ENCODE results near the gene SKA1. TPM values are rescaled to one million over a fixed set of nuclear protein-coding genes. Genes with fewer than 3 reads are reported as not detected.
"Not testable (repeated sequence)": the region's sequence is repeated elsewhere in the genome, so short reads cannot be mapped to it uniquely, and the experiment has no call there.

The SKA1 gene
- polyA plus RNA-seq, 1 donor: 4.3 TPM

- Histone ChIP-seq H3K27ac (ENCODE audit: low read length) (peak overlapping the region; percentile 46), H3K4me1 (ENCODE audit: control insufficient read depth, insufficient read depth, low read length) (peaks cover 36% of the 10 kb centered on the region)
- H3K4me3 ChIP-seq (ENCODE audit: low read length); H3K9me3 ChIP-seq (ENCODE audit: control insufficient read depth, low read depth, low read length); H3K36me3 ChIP-seq (ENCODE audit: control insufficient read depth, insufficient read depth, low read length); H3K27me3 ChIP-seq (ENCODE audit: control insufficient read depth, insufficient read depth, low read length): not testable (repeated sequence)
- DNase-seq: peak; percentile 36 to 65
- no CpG with 5 or more reads among the region's 13 CpGs for WGBS (ENCODE audit: insufficient coverage, low lambda C conversion rate)
Measured at GRCh38 chr18:50404752-50405581, 30.1 kb downstream of the SKA1 start.

GRCh38 chr18:50405582-50406271 lies 30.9 kb downstream of the SKA1 start:
- Histone ChIP-seq H3K9me3 (ENCODE audit: control insufficient read depth, low read depth, low read length) (no peaks in the 10 kb centered on the region), H3K27me3 (ENCODE audit: control insufficient read depth, insufficient read depth, low read length) (peaks cover 6% of the 10 kb centered on the region), H3K4me1 (ENCODE audit: control insufficient read depth, insufficient read depth, low read length) (peaks cover 35% of the 10 kb centered on the region), H3K36me3 (ENCODE audit: control insufficient read depth, insufficient read depth, low read length) (no peaks in the 10 kb centered on the region), H3K27ac (ENCODE audit: low read length) (no peak overlapping the region), H3K4me3 (ENCODE audit: low read length) (no peak overlapping the region)
- WGBS (ENCODE audit: insufficient coverage, low lambda C conversion rate): no CpG with 5 or more reads among the region's 17 CpGs
- DNase-seq: no peak

GRCh38 chr18:50409236-50409635 lies 34.4 kb downstream of the SKA1 start:
- no peaks in the 10 kb centered on the region for H3K9me3 ChIP-seq (ENCODE audit: control insufficient read depth, low read depth, low read length)
- no peaks in the 10 kb centered on the region for H3K27me3 ChIP-seq (ENCODE audit: control insufficient read depth, insufficient read depth, low read length)
- no peaks in the 10 kb centered on the region for H3K36me3 ChIP-seq (ENCODE audit: control insufficient read depth, insufficient read depth, low read length)
- WGBS (ENCODE audit: insufficient coverage, low lambda C conversion rate): 100% methylated on average over 1 of the region's 5 CpGs
- no peak for DNase-seq
- no peak overlapping the region for H3K27ac ChIP-seq (ENCODE audit: low read length)
- peaks cover 9% of the 10 kb centered on the region for H3K4me1 ChIP-seq (ENCODE audit: control insufficient read depth, insufficient read depth, low read length)
- no peak overlapping the region for H3K4me3 ChIP-seq (ENCODE audit: low read length)

- no CpG with 5 or more reads among the region's 4 CpGs for WGBS (ENCODE audit: insufficient coverage, low lambda C conversion rate)
- no peak overlapping the region for H3K27ac ChIP-seq (ENCODE audit: low read length)
- peaks cover 6% of the 10 kb centered on the region for H3K4me1 ChIP-seq (ENCODE audit: control insufficient read depth, insufficient read depth, low read length)
- H3K4me3 ChIP-seq (ENCODE audit: low read length): no peak overlapping the region
- no peak for DNase-seq
- no peaks in the 10 kb centered on the region for H3K27me3 ChIP-seq (ENCODE audit: control insufficient read depth, insufficient read depth, low read length)
- no peaks in the 10 kb centered on the region for H3K9me3 ChIP-seq (ENCODE audit: control insufficient read depth, low read depth, low read length)
- H3K36me3 ChIP-seq (ENCODE audit: control insufficient read depth, insufficient read depth, low read length): no peaks in the 10 kb centered on the region
Measured at GRCh38 chr18:50410008-50410407, 35.2 kb downstream of the SKA1 start.

- H3K36me3 ChIP-seq (ENCODE audit: control insufficient read depth, insufficient read depth, low read length): no peaks in the 10 kb centered on the region
- no peaks in the 10 kb centered on the region for H3K27me3 ChIP-seq (ENCODE audit: control insufficient read depth, insufficient read depth, low read length)
- no peaks in the 10 kb centered on the region for H3K4me1 ChIP-seq (ENCODE audit: control insufficient read depth, insufficient read depth, low read length)
- H3K4me3 ChIP-seq (ENCODE audit: low read length): no peak overlapping the region
- no peaks in the 10 kb centered on the region for H3K9me3 ChIP-seq (ENCODE audit: control insufficient read depth, low read depth, low read length)
- no CpG with 5 or more reads among the region's 1 CpG for WGBS (ENCODE audit: insufficient coverage, low lambda C conversion rate)
- H3K27ac ChIP-seq (ENCODE audit: low read length): no peak overlapping the region
- DNase-seq: no peak
Measured at GRCh38 chr18:50410894-50411293, 36.0 kb downstream of the SKA1 start.

- not testable (repeated sequence) for H3K27me3 ChIP-seq (ENCODE audit: control insufficient read depth, insufficient read depth, low read length); H3K4me3 ChIP-seq (ENCODE audit: low read length); H3K4me1 ChIP-seq (ENCODE audit: control insufficient read depth, insufficient read depth, low read length); DNase-seq; H3K27ac ChIP-seq (ENCODE audit: low read length); H3K36me3 ChIP-seq (ENCODE audit: control insufficient read depth, insufficient read depth, low read length)
- H3K9me3 ChIP-seq (ENCODE audit: control insufficient read depth, low read depth, low read length): peaks cover 18% of the 10 kb centered on the region
- WGBS (ENCODE audit: insufficient coverage, low lambda C conversion rate): no CpG with 5 or more reads among the region's 3 CpGs
Measured at GRCh38 chr18:50416832-50417231, 42.0 kb downstream of the SKA1 start.

- not testable (repeated sequence) for H3K27ac ChIP-seq (ENCODE audit: low read length); H3K4me3 ChIP-seq (ENCODE audit: low read length); DNase-seq; H3K36me3 ChIP-seq (ENCODE audit: control insufficient read depth, insufficient read depth, low read length); H3K4me1 ChIP-seq (ENCODE audit: control insufficient read depth, insufficient read depth, low read length); H3K27me3 ChIP-seq (ENCODE audit: control insufficient read depth, insufficient read depth, low read length)
- no CpG with 5 or more reads among the region's 21 CpGs for WGBS (ENCODE audit: insufficient coverage, low lambda C conversion rate)
- peaks cover 18% of the 10 kb centered on the region for H3K9me3 ChIP-seq (ENCODE audit: control insufficient read depth, low read depth, low read length)
Measured at GRCh38 chr18:50417705-50418104, 42.9 kb downstream of the SKA1 start.

GRCh38 chr18:50418650-50419049 lies 43.8 kb downstream of the SKA1 start:
- WGBS (ENCODE audit: insufficient coverage, low lambda C conversion rate): 100% methylated on average over 2 of the region's 2 CpGs
- Histone ChIP-seq H3K27me3 (ENCODE audit: control insufficient read depth, insufficient read depth, low read length) (no peaks in the 10 kb centered on the region), H3K36me3 (ENCODE audit: control insufficient read depth, insufficient read depth, low read length) (no peaks in the 10 kb centered on the region), H3K4me3 (ENCODE audit: low read length) (no peak overlapping the region), H3K9me3 (ENCODE audit: control insufficient read depth, low read depth, low read length) (peaks cover 18% of the 10 kb centered on the region), H3K27ac (ENCODE audit: low read length) (no peak overlapping the region), H3K4me1 (ENCODE audit: control insufficient read depth, insufficient read depth, low read length) (no peaks in the 10 kb centered on the region)
- no peak for DNase-seq

- no peaks in the 10 kb centered on the region for H3K27me3 ChIP-seq (ENCODE audit: control insufficient read depth, insufficient read depth, low read length)
- no peaks in the 10 kb centered on the region for H3K36me3 ChIP-seq (ENCODE audit: control insufficient read depth, insufficient read depth, low read length)
- DNase-seq: no peak
- peaks cover 28% of the 10 kb centered on the region for H3K9me3 ChIP-seq (ENCODE audit: control insufficient read depth, low read depth, low read length)
- no peak overlapping the region for H3K4me3 ChIP-seq (ENCODE audit: low read length)
- H3K27ac ChIP-seq (ENCODE audit: low read length): no peak overlapping the region
- no peaks in the 10 kb centered on the region for H3K4me1 ChIP-seq (ENCODE audit: control insufficient read depth, insufficient read depth, low read length)
- no CpG with 5 or more reads among the region's 2 CpGs for WGBS (ENCODE audit: insufficient coverage, low lambda C conversion rate)
Measured at GRCh38 chr18:50422286-50422898, 47.5 kb downstream of the SKA1 start.

GRCh38 chr18:50424877-50425690 lies 50.2 kb downstream of the SKA1 start:
- H3K27ac ChIP-seq (ENCODE audit: low read length): peak overlapping the region; percentile 65
- H3K27me3 ChIP-seq (ENCODE audit: control insufficient read depth, insufficient read depth, low read length): no peaks in the 10 kb centered on the region
- H3K4me1 ChIP-seq (ENCODE audit: control insufficient read depth, insufficient read depth, low read length): no peaks in the 10 kb centered on the region
- DNase-seq: peak; percentile 84 to 91
- peaks cover 19% of the 10 kb centered on the region for H3K9me3 ChIP-seq (ENCODE audit: control insufficient read depth, low read depth, low read length)
- H3K4me3 ChIP-seq (ENCODE audit: low read length): no peak overlapping the region
- 70% methylated on average over 2 of the region's 7 CpGs for WGBS (ENCODE audit: insufficient coverage, low lambda C conversion rate)
- no peaks in the 10 kb centered on the region for H3K36me3 ChIP-seq (ENCODE audit: control insufficient read depth, insufficient read depth, low read length)
